ENCODE results near the gene CACNA2D3.

The CACNA2D3 gene

DNA sequence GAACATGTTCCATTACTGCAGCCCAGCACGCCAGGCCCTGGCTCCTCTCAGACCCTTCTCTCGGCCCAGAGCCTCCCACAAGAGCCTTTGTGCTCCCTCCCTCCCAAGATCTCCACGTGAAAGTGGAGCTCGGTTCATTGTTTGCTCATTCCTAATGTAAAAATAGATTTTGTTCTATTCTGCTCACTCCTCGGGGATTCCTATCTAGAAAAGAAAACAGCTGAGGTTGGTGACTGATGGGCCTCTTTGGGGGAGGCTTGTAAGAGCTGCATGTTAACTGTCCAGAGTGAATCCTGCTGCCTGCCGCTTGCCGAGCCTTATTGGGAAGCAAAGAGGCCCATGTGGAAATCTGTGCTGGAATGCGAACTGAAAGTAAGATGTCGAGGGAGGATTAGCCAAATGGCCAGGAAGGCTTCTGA, 538.4 kb downstream of the CACNA2D3 start:
- H3K27me3 ChIP-seq (ENCODE audit: insufficient read depth, low read length), result no peaks in the 10 kb centered on the region
- H3K36me3 ChIP-seq (ENCODE audit: insufficient read depth, low read depth, low read length), result no peaks in the 10 kb centered on the region; the same call in 1 of the 2 replicates
- no peak overlapping the region for H3K27ac ChIP-seq (ENCODE audit: low read length)
- peaks cover 6% of the 10 kb centered on the region; the same call in 1 of the 2 replicates for H3K4me1 ChIP-seq (ENCODE audit: insufficient read depth, low read length)
- H3K9me3 ChIP-seq (ENCODE audit: insufficient read depth, low read depth, low read length), result no peaks in the 10 kb centered on the region
- no peak overlapping the region for H3K9ac ChIP-seq (ENCODE audit: low read depth, low read length)
- H3K4me3 ChIP-seq (ENCODE audit: low read length), result no peak overlapping the region

DNA sequence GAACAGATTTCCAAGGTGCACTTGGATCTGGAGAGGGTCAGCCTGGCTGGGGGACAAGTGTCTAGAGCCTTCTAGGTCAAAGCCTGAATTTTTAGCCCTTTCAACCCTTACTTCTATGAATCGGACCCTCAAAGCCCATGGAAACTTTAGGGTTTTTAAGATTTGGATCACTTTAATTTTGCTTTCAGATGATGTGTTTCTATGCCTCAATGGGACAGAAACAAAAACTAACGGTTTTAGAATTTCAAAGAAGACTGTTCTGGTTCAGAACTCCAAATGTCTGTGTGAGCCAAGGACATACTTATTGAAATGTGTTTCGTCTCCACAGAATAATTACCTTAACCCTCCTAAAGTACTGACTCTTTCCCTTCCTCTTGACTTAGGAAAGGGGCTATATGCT, 538.8 kb downstream of the CACNA2D3 start:
- H3K36me3 ChIP-seq (ENCODE audit: insufficient read depth, low read depth, low read length), result no peaks in the 10 kb centered on the region; the same call in 1 of the 2 replicates

DNA sequence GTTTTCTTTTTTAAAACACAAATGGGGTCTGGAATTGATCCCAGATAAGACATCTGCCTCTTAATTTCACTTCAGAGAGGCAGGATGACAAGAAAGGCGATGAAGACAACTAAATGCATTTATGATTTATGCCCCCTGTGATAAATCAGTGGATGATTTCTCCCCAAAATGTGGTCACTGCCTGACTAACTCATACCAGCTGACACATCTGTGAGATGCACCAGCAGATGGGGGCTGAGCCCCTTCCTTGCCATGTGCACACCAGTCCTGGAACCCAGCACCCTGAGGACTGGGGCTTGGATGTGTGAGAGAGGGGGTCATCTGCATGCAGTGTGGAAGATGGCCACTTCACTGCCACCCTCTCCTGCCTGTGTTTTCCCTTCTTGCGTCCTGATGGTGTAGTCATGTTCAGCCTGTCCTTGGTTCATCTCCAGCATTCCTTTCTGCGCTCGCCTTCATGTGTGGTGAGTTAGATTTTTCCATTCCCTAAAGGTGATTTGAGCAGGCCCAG, 541.2 kb downstream of the CACNA2D3 start:
- H3K4me3 ChIP-seq (ENCODE audit: low read length), result no peak overlapping the region
- no peak overlapping the region for H3K27ac ChIP-seq (ENCODE audit: low read length)
- no peaks in the 10 kb centered on the region for H3K9me3 ChIP-seq (ENCODE audit: insufficient read depth, low read depth, low read length)
- no peaks in the 10 kb centered on the region for H3K36me3 ChIP-seq (ENCODE audit: insufficient read depth, low read depth, low read length)
- H3K4me1 ChIP-seq (ENCODE audit: insufficient read depth, low read length), result peaks cover 7% of the 10 kb centered on the region; the same call in 1 of the 2 replicates
- no peak overlapping the region for H3K9ac ChIP-seq (ENCODE audit: low read depth, low read length)
- no peaks in the 10 kb centered on the region for H3K27me3 ChIP-seq (ENCODE audit: insufficient read depth, low read length)

More for the DNA sequence above, 538.8 kb downstream of the CACNA2D3 start:
- Histone ChIP-seq H3K27ac (ENCODE audit: low read length) (no peak overlapping the region), H3K9me3 (ENCODE audit: insufficient read depth, low read depth, low read length) (no peaks in the 10 kb centered on the region), H3K4me1 (ENCODE audit: insufficient read depth, low read length) (peaks cover 6% of the 10 kb centered on the region; the same call in 1 of the 2 replicates), H3K9ac (ENCODE audit: low read depth, low read length) (no peak overlapping the region), H3K27me3 (ENCODE audit: insufficient read depth, low read length) (no peaks in the 10 kb centered on the region), H3K4me3 (ENCODE audit: low read length) (no peak overlapping the region)

GRCh38 chr3:54665016-54665600, 542.8 kb downstream of the CACNA2D3 start:
- H3K36me3 ChIP-seq (ENCODE audit: insufficient read depth, low read depth, low read length), result no peaks in the 10 kb centered on the region
- H3K27me3 ChIP-seq (ENCODE audit: insufficient read depth, low read length), result no peaks in the 10 kb centered on the region
- no peak overlapping the region for H3K4me3 ChIP-seq (ENCODE audit: low read length)
- peaks cover 13% of the 10 kb centered on the region for H3K4me1 ChIP-seq (ENCODE audit: insufficient read depth, low read length)
- H3K9ac ChIP-seq (ENCODE audit: low read depth, low read length), result no peak overlapping the region
- no peak overlapping the region for H3K27ac ChIP-seq (ENCODE audit: low read length)
- no peaks in the 10 kb centered on the region for H3K9me3 ChIP-seq (ENCODE audit: insufficient read depth, low read depth, low read length)

- H3K9me3 ChIP-seq (ENCODE audit: insufficient read depth, low read depth, low read length), result no peaks in the 10 kb centered on the region
These were observed 545.9 kb downstream of the CACNA2D3 start for GRCh38 chr3:54668236-54668635.

GRCh38 chr3:54670201-54671000, 548.0 kb downstream of the CACNA2D3 start:
- no peak overlapping the region for H3K9ac ChIP-seq (ENCODE audit: low read depth, low read length)
- H3K27ac ChIP-seq (ENCODE audit: low read length), result no peak overlapping the region
- H3K27me3 ChIP-seq (ENCODE audit: insufficient read depth, low read length), result no peaks in the 10 kb centered on the region
- H3K4me3 ChIP-seq (ENCODE audit: low read length), result peak overlapping the region; percentile 11; the same call in 1 of the 2 replicates
- no peaks in the 10 kb centered on the region for H3K36me3 ChIP-seq (ENCODE audit: insufficient read depth, low read depth, low read length)
- H3K4me1 ChIP-seq (ENCODE audit: insufficient read depth, low read length), result peaks cover 23% of the 10 kb centered on the region
- no peaks in the 10 kb centered on the region for H3K9me3 ChIP-seq (ENCODE audit: insufficient read depth, low read depth, low read length)

More at GRCh38 chr3:54668236-54668635, 545.9 kb downstream of the CACNA2D3 start:
- H3K36me3 ChIP-seq (ENCODE audit: insufficient read depth, low read depth, low read length), result no peaks in the 10 kb centered on the region
- H3K4me3 ChIP-seq (ENCODE audit: low read length), result no peak overlapping the region
- H3K4me1 ChIP-seq (ENCODE audit: insufficient read depth, low read length), result peaks cover 23% of the 10 kb centered on the region
- no peaks in the 10 kb centered on the region for H3K27me3 ChIP-seq (ENCODE audit: insufficient read depth, low read length)
- no peak overlapping the region for H3K27ac ChIP-seq (ENCODE audit: low read length)
- no peak overlapping the region for H3K9ac ChIP-seq (ENCODE audit: low read depth, low read length)

DNA sequence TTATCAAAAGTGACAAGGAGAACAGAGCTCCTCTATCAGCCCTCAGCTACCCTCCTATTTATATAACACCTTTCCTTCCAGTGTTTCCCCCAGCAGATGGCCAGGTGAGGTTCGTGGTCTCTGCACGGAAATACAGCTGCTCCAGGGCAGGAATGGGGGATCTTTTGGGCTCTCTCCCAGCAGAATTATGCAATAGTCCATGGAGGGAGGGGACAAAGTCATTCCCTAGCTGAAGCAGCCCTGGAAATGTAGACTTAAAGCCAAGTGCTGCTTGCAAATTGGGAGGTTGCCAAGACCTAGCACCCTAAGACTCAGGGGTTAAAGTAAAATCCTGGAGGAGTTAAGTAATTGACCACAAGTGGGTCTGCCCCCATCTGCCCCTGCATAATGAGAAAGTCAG, 549.2 kb downstream of the CACNA2D3 start:
- H3K36me3 ChIP-seq (ENCODE audit: insufficient read depth, low read depth, low read length), result no peaks in the 10 kb centered on the region
- H3K9ac ChIP-seq (ENCODE audit: low read depth, low read length), result no peak overlapping the region
- H3K27me3 ChIP-seq (ENCODE audit: insufficient read depth, low read length), result no peaks in the 10 kb centered on the region

DNA sequence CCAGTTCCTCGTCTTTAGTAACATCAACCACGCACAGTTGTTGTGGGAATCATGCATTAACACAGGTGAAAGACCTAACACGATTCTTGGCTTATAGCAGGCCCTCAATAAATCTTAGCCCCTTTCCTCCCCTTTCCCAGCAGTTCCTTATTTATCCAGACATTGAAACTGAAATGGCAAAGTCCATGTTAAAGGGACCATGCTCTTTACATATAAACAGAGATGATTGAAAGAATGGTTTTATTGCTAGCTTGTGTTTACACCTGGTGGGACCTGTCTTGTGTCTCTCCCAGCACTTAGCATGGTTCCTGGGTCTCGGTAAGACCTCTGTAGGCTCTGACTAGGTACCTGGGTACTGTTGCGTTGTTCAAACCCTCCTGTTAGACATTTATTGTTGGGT, 553.7 kb downstream of the CACNA2D3 start:
- Histone ChIP-seq H3K9ac (ENCODE audit: low read depth, low read length) (no peak overlapping the region), H3K27me3 (ENCODE audit: insufficient read depth, low read length) (no peaks in the 10 kb centered on the region), H3K4me3 (ENCODE audit: low read length) (no peak overlapping the region), H3K4me1 (ENCODE audit: insufficient read depth, low read length) (peaks cover 7% of the 10 kb centered on the region; the same call in 1 of the 2 replicates), H3K27ac (ENCODE audit: low read length) (no peak overlapping the region), H3K9me3 (ENCODE audit: insufficient read depth, low read depth, low read length) (no peaks in the 10 kb centered on the region), H3K36me3 (ENCODE audit: insufficient read depth, low read depth, low read length) (no peaks in the 10 kb centered on the region)

More for the DNA sequence above, 549.2 kb downstream of the CACNA2D3 start:
- Histone ChIP-seq H3K9me3 (ENCODE audit: insufficient read depth, low read depth, low read length) (no peaks in the 10 kb centered on the region), H3K4me1 (ENCODE audit: insufficient read depth, low read length) (peaks cover 23% of the 10 kb centered on the region), H3K27ac (ENCODE audit: low read length) (no peak overlapping the region), H3K4me3 (ENCODE audit: low read length) (no peak overlapping the region)

DNA sequence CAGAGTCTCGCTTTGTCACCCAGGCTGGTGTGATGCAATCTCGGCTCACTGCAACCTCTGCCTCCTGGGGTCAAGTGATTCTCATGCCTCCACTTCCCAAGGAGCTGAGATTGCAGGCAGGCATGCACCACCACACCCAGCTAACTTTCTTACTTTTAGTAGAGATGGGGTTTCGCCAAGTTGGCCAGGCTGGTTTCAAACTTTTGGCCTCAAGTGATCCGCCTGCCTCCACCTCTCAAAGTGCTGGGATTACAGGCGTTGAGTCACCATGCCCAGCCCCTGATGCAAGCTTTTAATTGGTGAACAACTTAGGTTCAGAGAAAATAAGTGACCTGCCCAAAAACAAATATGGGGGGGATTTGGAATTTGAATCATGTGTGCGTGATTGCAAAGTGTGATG, 559.4 kb downstream of the CACNA2D3 start:
- Histone ChIP-seq H3K27ac (ENCODE audit: low read length) (no peak overlapping the region), H3K9ac (ENCODE audit: low read depth, low read length) (no peak overlapping the region), H3K9me3 (ENCODE audit: insufficient read depth, low read depth, low read length) (no peaks in the 10 kb centered on the region), H3K36me3 (ENCODE audit: insufficient read depth, low read depth, low read length) (no peaks in the 10 kb centered on the region), H3K4me3 (ENCODE audit: low read length) (no peak overlapping the region), H3K4me1 (ENCODE audit: insufficient read depth, low read length) (peaks cover 2% of the 10 kb centered on the region; the same call in 1 of the 2 replicates), H3K27me3 (ENCODE audit: insufficient read depth, low read length) (no peaks in the 10 kb centered on the region)

DNA sequence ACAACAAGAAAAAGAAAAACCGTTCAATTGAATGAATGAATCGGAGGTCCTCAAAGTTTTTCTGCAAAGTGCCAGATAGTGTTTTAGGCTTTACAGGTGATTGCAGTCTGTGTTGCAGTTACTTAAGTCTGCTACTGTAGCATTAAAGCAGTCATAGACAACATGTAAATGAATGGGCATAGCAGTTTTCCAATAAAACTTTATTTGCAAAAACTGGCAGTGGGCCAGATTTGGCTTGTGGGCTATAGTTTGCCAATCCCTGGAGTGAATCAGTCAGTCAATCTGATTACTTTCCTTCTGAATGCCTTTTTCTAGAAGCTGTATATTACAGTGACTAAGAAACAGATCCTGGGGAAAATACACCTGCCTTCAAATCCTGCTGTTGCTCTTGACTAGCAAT, 562.9 kb downstream of the CACNA2D3 start:
- Histone ChIP-seq H3K4me1 (ENCODE audit: insufficient read depth, low read length) (peaks cover 10% of the 10 kb centered on the region; the same call in 1 of the 2 replicates), H3K4me3 (ENCODE audit: low read length) (no peak overlapping the region), H3K9me3 (ENCODE audit: insufficient read depth, low read depth, low read length) (no peaks in the 10 kb centered on the region), H3K27me3 (ENCODE audit: insufficient read depth, low read length) (no peaks in the 10 kb centered on the region), H3K9ac (ENCODE audit: low read depth, low read length) (no peak overlapping the region), H3K27ac (ENCODE audit: low read length) (no peak overlapping the region), H3K36me3 (ENCODE audit: insufficient read depth, low read depth, low read length) (no peaks in the 10 kb centered on the region)

GRCh38 chr3:54691289-54691771, 569.0 kb downstream of the CACNA2D3 start:
- H3K4me1 ChIP-seq (ENCODE audit: insufficient read depth, low read length), result peaks cover 19% of the 10 kb centered on the region
- H3K27me3 ChIP-seq (ENCODE audit: insufficient read depth, low read length), result no peaks in the 10 kb centered on the region
- H3K36me3 ChIP-seq (ENCODE audit: insufficient read depth, low read depth, low read length), result no peaks in the 10 kb centered on the region
- no peaks in the 10 kb centered on the region for H3K9me3 ChIP-seq (ENCODE audit: insufficient read depth, low read depth, low read length)
- H3K9ac ChIP-seq (ENCODE audit: low read depth, low read length), result no peak overlapping the region
- H3K4me3 ChIP-seq (ENCODE audit: low read length), result no peak overlapping the region
- H3K27ac ChIP-seq (ENCODE audit: low read length), result no peak overlapping the region

Data from iPS-20b (cell line).